HL-60 (cell line): ENCODE measurements around the gene GFAP.

Source experiments
- TF ChIP-seq, protein P1 (sequence below): IDR thresholded peaks from one replicate; pipeline ENCODE4 v1.5.1; 2011; ENCODE audit warnings: low read length, control low read depth, inconsistent platforms; ENCODE audit not compliant: insufficient read depth
- TF ChIP-seq, protein P2 (sequence below): IDR thresholded peaks from 2 replicates; pipeline ENCODE4 v1.6.1; 2012; ENCODE audit warnings: low read depth; ENCODE audit not compliant: insufficient replicate concordance

DNA sequence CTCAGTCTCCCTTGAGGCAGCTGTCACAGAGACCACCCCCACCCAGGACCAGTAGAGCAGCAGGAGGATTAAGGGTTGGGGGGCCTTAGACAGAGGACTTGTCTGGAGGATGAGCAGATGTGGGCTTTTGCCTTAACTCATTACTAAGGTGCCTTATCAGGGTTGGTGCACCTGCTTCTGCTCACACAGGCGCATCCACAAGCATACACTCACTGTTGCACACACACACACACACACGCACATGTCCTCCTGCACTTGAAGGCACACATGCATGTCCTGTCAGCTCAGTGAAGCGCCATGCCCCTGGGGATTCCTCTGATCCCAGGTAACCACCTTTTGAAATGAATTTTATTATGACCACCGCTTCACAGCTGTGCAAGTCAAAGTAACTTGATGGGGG lies 1.2 kb downstream of the GFAP start:
- TF ChIP-seq, protein P1, sequence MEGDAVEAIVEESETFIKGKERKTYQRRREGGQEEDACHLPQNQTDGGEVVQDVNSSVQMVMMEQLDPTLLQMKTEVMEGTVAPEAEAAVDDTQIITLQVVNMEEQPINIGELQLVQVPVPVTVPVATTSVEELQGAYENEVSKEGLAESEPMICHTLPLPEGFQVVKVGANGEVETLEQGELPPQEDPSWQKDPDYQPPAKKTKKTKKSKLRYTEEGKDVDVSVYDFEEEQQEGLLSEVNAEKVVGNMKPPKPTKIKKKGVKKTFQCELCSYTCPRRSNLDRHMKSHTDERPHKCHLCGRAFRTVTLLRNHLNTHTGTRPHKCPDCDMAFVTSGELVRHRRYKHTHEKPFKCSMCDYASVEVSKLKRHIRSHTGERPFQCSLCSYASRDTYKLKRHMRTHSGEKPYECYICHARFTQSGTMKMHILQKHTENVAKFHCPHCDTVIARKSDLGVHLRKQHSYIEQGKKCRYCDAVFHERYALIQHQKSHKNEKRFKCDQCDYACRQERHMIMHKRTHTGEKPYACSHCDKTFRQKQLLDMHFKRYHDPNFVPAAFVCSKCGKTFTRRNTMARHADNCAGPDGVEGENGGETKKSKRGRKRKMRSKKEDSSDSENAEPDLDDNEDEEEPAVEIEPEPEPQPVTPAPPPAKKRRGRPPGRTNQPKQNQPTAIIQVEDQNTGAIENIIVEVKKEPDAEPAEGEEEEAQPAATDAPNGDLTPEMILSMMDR: no peak
- TF ChIP-seq, protein P2, sequence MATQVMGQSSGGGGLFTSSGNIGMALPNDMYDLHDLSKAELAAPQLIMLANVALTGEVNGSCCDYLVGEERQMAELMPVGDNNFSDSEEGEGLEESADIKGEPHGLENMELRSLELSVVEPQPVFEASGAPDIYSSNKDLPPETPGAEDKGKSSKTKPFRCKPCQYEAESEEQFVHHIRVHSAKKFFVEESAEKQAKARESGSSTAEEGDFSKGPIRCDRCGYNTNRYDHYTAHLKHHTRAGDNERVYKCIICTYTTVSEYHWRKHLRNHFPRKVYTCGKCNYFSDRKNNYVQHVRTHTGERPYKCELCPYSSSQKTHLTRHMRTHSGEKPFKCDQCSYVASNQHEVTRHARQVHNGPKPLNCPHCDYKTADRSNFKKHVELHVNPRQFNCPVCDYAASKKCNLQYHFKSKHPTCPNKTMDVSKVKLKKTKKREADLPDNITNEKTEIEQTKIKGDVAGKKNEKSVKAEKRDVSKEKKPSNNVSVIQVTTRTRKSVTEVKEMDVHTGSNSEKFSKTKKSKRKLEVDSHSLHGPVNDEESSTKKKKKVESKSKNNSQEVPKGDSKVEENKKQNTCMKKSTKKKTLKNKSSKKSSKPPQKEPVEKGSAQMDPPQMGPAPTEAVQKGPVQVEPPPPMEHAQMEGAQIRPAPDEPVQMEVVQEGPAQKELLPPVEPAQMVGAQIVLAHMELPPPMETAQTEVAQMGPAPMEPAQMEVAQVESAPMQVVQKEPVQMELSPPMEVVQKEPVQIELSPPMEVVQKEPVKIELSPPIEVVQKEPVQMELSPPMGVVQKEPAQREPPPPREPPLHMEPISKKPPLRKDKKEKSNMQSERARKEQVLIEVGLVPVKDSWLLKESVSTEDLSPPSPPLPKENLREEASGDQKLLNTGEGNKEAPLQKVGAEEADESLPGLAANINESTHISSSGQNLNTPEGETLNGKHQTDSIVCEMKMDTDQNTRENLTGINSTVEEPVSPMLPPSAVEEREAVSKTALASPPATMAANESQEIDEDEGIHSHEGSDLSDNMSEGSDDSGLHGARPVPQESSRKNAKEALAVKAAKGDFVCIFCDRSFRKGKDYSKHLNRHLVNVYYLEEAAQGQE: no peak
